ENCODE data around the gene CCDC78. TPM values are rescaled to one million over a fixed set of nuclear protein-coding genes. Genes with fewer than 3 reads are reported as not detected.

The CCDC78 gene
- total and polyA plus RNA-seq, 2 of the 13 experiments (the other 11 are each of a cell fraction or from before 2014, with no cell fraction given): 0.53 to 1.5 TPM

DNA sequence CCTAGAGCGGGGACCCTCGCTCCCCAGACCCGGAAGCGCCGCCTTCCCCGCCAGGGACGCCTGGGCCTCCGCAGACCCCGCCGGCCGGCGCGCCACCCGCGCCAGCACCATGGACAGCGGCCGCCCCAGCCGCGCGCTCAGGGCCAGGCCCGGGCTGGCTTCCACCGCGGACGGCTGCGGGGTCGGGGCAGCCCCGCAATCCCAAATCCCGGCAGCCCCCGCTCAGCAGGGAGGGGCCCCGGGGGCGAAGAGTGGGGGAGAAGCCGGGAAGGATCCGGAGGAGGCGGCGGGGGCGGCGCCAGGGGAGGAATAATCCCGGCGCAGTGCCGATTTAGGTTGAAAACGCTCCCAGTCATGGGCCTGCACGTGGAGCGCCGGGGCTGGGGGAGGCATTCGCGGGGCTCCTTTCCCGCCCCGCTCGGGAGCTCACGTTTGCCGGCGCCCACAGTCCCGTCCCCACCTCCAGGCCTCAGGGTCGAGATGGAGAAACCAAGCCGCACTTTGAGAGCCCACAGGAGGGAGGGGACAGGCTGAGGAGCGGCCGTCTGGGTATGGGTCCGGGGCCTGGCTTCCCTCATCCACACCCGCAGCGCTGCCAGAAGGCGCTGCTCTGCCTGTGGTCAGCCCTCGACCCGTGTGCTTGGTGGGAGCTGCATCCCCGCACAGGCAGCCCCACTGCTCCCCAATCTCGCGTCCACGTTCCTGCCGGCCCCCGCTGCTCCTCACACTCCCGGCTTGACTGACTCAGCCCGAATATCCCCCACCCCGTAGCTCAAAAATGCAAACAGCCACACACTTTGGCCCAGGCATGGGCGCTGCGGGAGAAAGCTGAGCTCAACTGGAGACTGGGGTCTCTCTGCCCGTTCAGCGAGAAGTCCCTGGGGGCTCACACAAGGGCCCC lies 25.3 kb downstream of the CCDC78 start (continued):
- no peak for TF ChIP-seq JUN (CRISPR knock-in tag; IDR thresholded peaks at IDR 0.05)
- TF ChIP-seq NAIF1 (CRISPR knock-in tag; IDR thresholded peaks at IDR 0.05; ENCODE audit: borderline replicate concordance): no peak
- no peak for TF ChIP-seq ZNF343 (CRISPR knock-in tag; IDR thresholded peaks at IDR 0.05)
- no peak for TF ChIP-seq ATF7 (IDR thresholded peaks at IDR 0.05)
- no peak for TF ChIP-seq ATF7 (CRISPR knock-in tag; IDR thresholded peaks at IDR 0.05)
- TF ChIP-seq NR2F2 (IDR thresholded peaks at IDR 0.05; ENCODE audit: borderline replicate concordance, low read depth): no peak
- no peak for TF ChIP-seq ZNF512B (CRISPR knock-in tag; IDR thresholded peaks at IDR 0.05; ENCODE audit: borderline replicate concordance)
- TF ChIP-seq MTF2 (CRISPR knock-in tag; IDR thresholded peaks at IDR 0.05; ENCODE audit: borderline replicate concordance): peak; percentile 44; the same call in 1 of the 2 replicates
- no peak for TF ChIP-seq POLR2G (IDR thresholded peaks at IDR 0.05; ENCODE audit: low read depth, low read length)
- no peak for TF ChIP-seq ZNF3 (CRISPR knock-in tag; IDR thresholded peaks at IDR 0.05)
- no peak for TF ChIP-seq FOXO1 (CRISPR knock-in tag; IDR thresholded peaks at IDR 0.05)
- TF ChIP-seq ZNF326 (CRISPR knock-in tag; IDR thresholded peaks at IDR 0.05; ENCODE audit: borderline replicate concordance): no peak
- no peak for TF ChIP-seq ZSCAN30 (CRISPR knock-in tag; IDR thresholded peaks at IDR 0.05)
- peak; percentile 82; the same call in 1 of the 2 replicates for TF ChIP-seq MTERF4 (CRISPR knock-in tag; IDR thresholded peaks at IDR 0.05)
- TF ChIP-seq IRF2 (CRISPR knock-in tag; IDR thresholded peaks at IDR 0.05): no peak; the same call in 1 of the 2 replicates
- no peak for TF ChIP-seq NR2F6 (IDR thresholded peaks at IDR 0.05)
- no peak for TF ChIP-seq NR2F6 (CRISPR knock-in tag; IDR thresholded peaks at IDR 0.05)
- no peak for TF ChIP-seq TRAFD1 (CRISPR knock-in tag; IDR thresholded peaks at IDR 0.05; ENCODE audit: borderline replicate concordance)
- 0 out of 2 replicates have a peak, but pooled peaks have one; percentile 62 for TF ChIP-seq ZNF274 (CRISPR knock-in tag; IDR thresholded peaks at IDR 0.05)
- peak; percentile 21; the same call in 1 of the 2 replicates for TF ChIP-seq ATF3 (CRISPR knock-in tag; IDR thresholded peaks at IDR 0.05)
- TF ChIP-seq SKIL (CRISPR knock-in tag; IDR thresholded peaks at IDR 0.05; ENCODE audit: borderline replicate concordance): no peak
- no peak for TF ChIP-seq ZNF225 (CRISPR knock-in tag; IDR thresholded peaks at IDR 0.05)
- peak; percentile 51; the same call in 1 of the 2 replicates for TF ChIP-seq MYC (CRISPR knock-in tag; IDR thresholded peaks at IDR 0.05; ENCODE audit: borderline replicate concordance)
